Endothelial cell of umbilical vein (primary cell): Measurements from ENCODE around the gene ARHGEF28. TPM values are rescaled to one million over a fixed set of nuclear protein-coding genes. Genes with fewer than 3 reads are reported as not detected.

Experiments used
- BruUV-seq: library from RNA; stranded (reverse); fragments of 400-500 nt; replicated peaks from 2 replicates; lab custom pipeline; 2021; lab: Mats Ljungman, UMichigan
- CTCF ChIA-PET: fragments of 300-600, 350-600 bp; sonication (Branson Sonifier 250); formaldehyde crosslinking; loops from one replicate; lab custom pipeline; 2021; ENCODE audit warnings: antibody characterized with exemption, inconsistent platforms; lab: Charles Lee
- POLR2A ChIA-PET: fragments of 300-600, 350-600 bp; sonication (Branson Sonifier 250); formaldehyde crosslinking; loops from one replicate; lab custom pipeline; 2021; ENCODE audit warnings: antibody characterized with exemption, inconsistent platforms; lab: Charles Lee
- DNase-seq: peaks from one replicate; pipeline ENCODE4 v3.0.0-alpha.2; 2011; ENCODE audit warnings: low read depth, low spot score
- FAIRE-seq: peaks from 2 replicates; lab custom pipeline; 2011; peaks lifted over from hg19 to GRCh38; lab: Jason Lieb, UNC
- H2AFZ ChIP-seq: 2 replicates; pipeline ENCODE4 v1.6.0; 2012; ENCODE audit warnings: low read depth, low read length, control low read depth, inconsistent platforms
- H3K27ac ChIP-seq: 2 replicates; pipeline ENCODE4 v1.5.1; 2011; ENCODE audit warnings: low read depth, mild to moderate bottlenecking, control low read depth, low read length, moderate library complexity; ENCODE audit not compliant: insufficient read depth
- H3K27me3 ChIP-seq, 2 experiments: 2 replicates each; pipeline versions ENCODE4 v1.6.0 to v1.6.1; 2011; ENCODE audit warnings: low read length in 2 of 2, mixed read lengths in 1 of 2; ENCODE audit not compliant: control insufficient read depth in 2 of 2, insufficient read depth in 2 of 2
- H3K36me3 ChIP-seq, 2 experiments: 2 replicates in 1 of 2; 3 replicates in 1 of 2; pipeline ENCODE4 v1.5.1; 2011; ENCODE audit warnings: low read length in 2 of 2, mild to moderate bottlenecking in 1 of 2, moderate library complexity in 1 of 2; ENCODE audit not compliant: control insufficient read depth in 2 of 2, insufficient read depth in 2 of 2; ENCODE audit errors: extremely low read depth in 1 of 2
- H3K4me1 ChIP-seq: 3 replicates; pipeline ENCODE4 v1.5.1; 2011; ENCODE audit warnings: mild to moderate bottlenecking, low read length; ENCODE audit not compliant: control insufficient read depth, insufficient read depth; ENCODE audit errors: extremely low read depth
- H3K4me2 ChIP-seq: 2 replicates; pipeline ENCODE4 v1.6.1; 2011; ENCODE audit warnings: low read length, control low read depth, mixed read lengths; ENCODE audit not compliant: insufficient read depth
- H3K4me3 ChIP-seq, 3 experiments: fragments of 200-600 bp in 1 of 3; sonication (generic), shearing (Covaris generic) in 1 of 3; replicated peaks in 1 of 3; 2 replicates each; pipeline ENCODE4 v1.5.1; 2011 to 2016; ENCODE audit warnings: control low read depth in 3 of 3, low read length in 3 of 3, mild to moderate bottlenecking in 2 of 3, inconsistent platforms in 1 of 3, low read depth in 1 of 3, moderate library complexity in 1 of 3; ENCODE audit not compliant: insufficient read depth in 1 of 3
- H3K79me2 ChIP-seq: 2 replicates; pipeline ENCODE4 v1.6.0; 2012; ENCODE audit warnings: low read length, inconsistent platforms; ENCODE audit not compliant: control insufficient read depth, insufficient read depth
- H3K9ac ChIP-seq: replicated peaks from 2 replicates; pipeline ENCODE3; 2011; ENCODE audit warnings: low read length, control low read depth; ENCODE audit not compliant: insufficient read depth; ENCODE audit errors: extremely low read depth
- H3K9me1 ChIP-seq: replicated peaks from 3 replicates; pipeline ENCODE4 v1.6.0; 2011; ENCODE audit warnings: mild to moderate bottlenecking, low read length; ENCODE audit not compliant: control insufficient read depth, insufficient read depth; ENCODE audit errors: extremely low read depth
- H3K9me3 ChIP-seq: replicated peaks from 2 replicates; pipeline ENCODE4 v1.5.1; 2012; ENCODE audit warnings: low read length, inconsistent platforms; ENCODE audit not compliant: control insufficient read depth, insufficient read depth
- H4K20me1 ChIP-seq: replicated peaks from 2 replicates; pipeline ENCODE3; 2011; ENCODE audit warnings: mild to moderate bottlenecking, low read length; ENCODE audit not compliant: control insufficient read depth, insufficient read depth; ENCODE audit errors: extremely low read depth
- EZH2 ChIP-seq: IDR thresholded peaks from 2 replicates; pipeline ENCODE4 v1.6.1; 2012; ENCODE audit warnings: borderline replicate concordance, low read depth, mild to moderate bottlenecking, moderate library complexity, low read length, inconsistent platforms; ENCODE audit not compliant: severe bottlenecking
- FOS ChIP-seq: IDR thresholded peaks from 2 replicates; pipeline ENCODE4 v1.6.1; 2011; ENCODE audit warnings: mild to moderate bottlenecking, low read length, moderate library complexity, borderline replicate concordance; ENCODE audit not compliant: insufficient read depth
- GATA2 ChIP-seq: IDR thresholded peaks from 2 replicates; pipeline ENCODE4 v1.7.0; 2011; ENCODE audit warnings: low read depth, mild to moderate bottlenecking, moderate library complexity, mixed read lengths, low read length; ENCODE audit not compliant: insufficient read length, insufficient read depth
- JUN ChIP-seq: IDR thresholded peaks from 2 replicates; pipeline ENCODE4 v1.6.1; 2011; ENCODE audit warnings: borderline replicate concordance, low read depth; ENCODE audit not compliant: insufficient read length, insufficient read depth
- MYC ChIP-seq: IDR thresholded peaks from one replicate; pipeline ENCODE4 v1.6.1; 2011; ENCODE audit warnings: mild to moderate bottlenecking, low read depth, low read length
- POLR2A ChIP-seq: IDR thresholded peaks from 2 replicates; pipeline ENCODE4 v1.6.1; 2012; ENCODE audit warnings: low read depth, mild to moderate bottlenecking, control low read depth, low read length
- POLR2AphosphoS5 ChIP-seq: IDR thresholded peaks from 2 replicates; pipeline ENCODE4 v1.6.1; 2012; ENCODE audit warnings: low read depth, mild to moderate bottlenecking, control low read depth, low read length, moderate library complexity; ENCODE audit not compliant: insufficient read depth
- dilution Hi-C: fragments of 300-500 bp; cut with MboI; formaldehyde crosslinking; loops from one replicate; pipeline ENCODE4 v1.15.0; 2019; ENCODE audit warnings: low sequenced_read_pairs; ENCODE audit not compliant: extremely low pct_ligation_motif_present
- intact Hi-C: fragments of 100-400 bp; cut with micrococcal nuclease; formaldehyde crosslinking; loops from one replicate; pipeline ENCODE4 v1.10.0; 2022
- polyA plus RNA-seq, 4 experiments: library from polyadenylated mRNA; depleted of rRNA in 3 of 4; stranded (reverse) in 3 of 4; unstranded in 1 of 4; fragments of >200 nt; gene quantifications; 2 replicates each; pipeline versions ENCODE4 v1.2.1 to v1.2.3, GENCODE V29; 2011 to 2012; ENCODE audit warnings: missing spikeins in 1 of 4
- total RNA-seq: library from RNA; stranded (reverse); gene quantifications from 2 replicates; pipeline ENCODE4 v1.2.3, GENCODE V29; 2021
- TF ChIP-seq, protein P1 (sequence below): IDR thresholded peaks from 2 replicates; pipeline ENCODE4 v1.6.1; 2011; ENCODE audit not compliant: insufficient read depth, insufficient read length
- TF ChIP-seq, protein P2 (sequence below), 2 donors: IDR thresholded peaks; 1 replicate in 1 of 2; 2 replicates in 1 of 2; pipeline ENCODE4 v1.5.1; 2011; ENCODE audit warnings: low read length in 2 of 2, mild to moderate bottlenecking in 2 of 2, moderate library complexity in 2 of 2, control low read depth in 1 of 2, inconsistent platforms in 1 of 2, low read depth in 1 of 2; ENCODE audit not compliant: insufficient read depth in 1 of 2; ENCODE audit errors: extremely low read depth in 1 of 2

The ARHGEF28 gene
- total and polyA plus RNA-seq, 2 donors (not counting 3 experiments of a cell fraction or from before 2014, with no cell fraction given), result 29.5 to 108 TPM

DNA sequence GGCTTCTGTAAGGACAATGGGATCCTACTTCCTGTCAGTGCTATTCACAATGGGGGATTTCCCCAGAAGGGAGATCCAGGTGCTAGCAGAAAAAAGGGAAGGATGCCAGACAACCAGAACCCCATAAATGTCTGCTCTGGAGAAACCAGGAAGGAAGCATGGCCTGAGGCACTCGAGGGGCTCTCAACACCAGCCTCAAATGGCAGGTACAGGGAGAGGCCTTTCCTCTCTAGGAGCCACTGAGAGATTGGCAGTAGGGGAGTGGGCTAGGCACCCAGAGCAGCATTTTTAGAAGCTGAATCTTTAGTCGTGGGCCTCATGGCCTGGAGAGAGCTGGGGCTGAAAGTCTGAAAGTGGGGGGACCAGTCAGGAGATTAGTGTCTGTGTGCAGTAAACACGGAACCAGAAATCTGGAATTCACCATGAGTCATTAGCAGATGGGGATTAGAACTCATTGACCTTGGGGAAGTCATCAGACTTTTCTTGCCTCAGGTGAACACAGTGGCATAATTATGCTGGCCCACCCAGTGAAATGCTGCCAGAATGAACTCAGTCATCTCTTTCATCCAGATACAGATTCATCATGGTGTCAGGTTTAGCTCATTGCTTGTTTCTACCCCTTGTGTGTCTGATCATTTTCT is 28.3 kb downstream of the ARHGEF28 start:
- peaks cover 2 to 3% of the 10 kb centered on the region in 2 experiments for H3K36me3 ChIP-seq
- peaks cover 98% of the 10 kb centered on the region for H3K79me2 ChIP-seq
- no peak overlapping the region for H3K4me3 ChIP-seq
- ChIA-PET POLR2A (interaction anchor here (1.0 kb wide), 1 partner anchor 94 kb away, joined by 3 read pairs; no protein-coding TSS in a partner anchor), CTCF (interaction anchor here (0.7 to 2.0 kb wide), 8 partner anchors 9 to 63 kb away, joined by 3 to 8 read pairs (median 5); no protein-coding TSS in a partner anchor)
- peak overlapping the region; percentile 58 for H3K27ac ChIP-seq
- no peak for FAIRE-seq
- no peaks in the 10 kb centered on the region for H4K20me1 ChIP-seq
- intact Hi-C loops (no loop called here), dilution Hi-C loops (no loop called here)
- H3K4me2 ChIP-seq, result no peak overlapping the region
- no TSS peak for BruUV-seq
- H2AFZ ChIP-seq, result no peak overlapping the region
- TF ChIP-seq, protein P1, sequence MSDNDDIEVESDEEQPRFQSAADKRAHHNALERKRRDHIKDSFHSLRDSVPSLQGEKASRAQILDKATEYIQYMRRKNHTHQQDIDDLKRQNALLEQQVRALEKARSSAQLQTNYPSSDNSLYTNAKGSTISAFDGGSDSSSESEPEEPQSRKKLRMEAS, result peak; percentile 11
- TF ChIP-seq POLR2AphosphoS5, result no peak
- no peaks in the 10 kb centered on the region for H3K27me3 ChIP-seq
- DNase-seq, result peak; percentile 68
- no peaks in the 10 kb centered on the region for H3K9me3 ChIP-seq
- no peak overlapping the region for H3K9ac ChIP-seq
- H3K9me1 ChIP-seq, result no peaks in the 10 kb centered on the region
- peaks cover 31% of the 10 kb centered on the region for H3K4me1 ChIP-seq

DNA sequence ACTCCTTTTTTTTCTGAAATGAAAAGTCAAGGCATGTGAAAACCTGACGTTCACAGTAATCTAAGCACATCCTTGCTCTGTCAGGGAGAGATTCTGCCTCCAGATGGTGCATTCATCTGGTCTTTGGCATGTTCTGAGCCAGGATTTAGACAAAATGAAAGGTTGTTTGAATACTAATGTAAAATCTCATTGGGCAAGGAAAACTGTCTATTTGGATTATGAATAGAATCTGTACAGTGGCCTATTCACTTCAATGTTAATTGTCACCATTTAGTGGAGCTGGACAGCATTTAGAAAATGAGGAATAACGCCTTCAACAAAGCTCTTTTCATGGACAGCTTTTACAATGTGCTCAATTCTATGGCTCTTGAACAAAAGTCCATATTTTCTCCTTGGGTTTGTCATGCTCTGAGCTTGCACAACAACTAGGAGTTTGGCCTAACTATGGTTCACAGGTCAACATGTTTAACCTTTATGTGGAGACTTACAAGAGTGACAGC is 28.9 kb downstream of the ARHGEF28 start:
- peaks cover 31% of the 10 kb centered on the region for H3K4me1 ChIP-seq
- H3K27ac ChIP-seq, result peak overlapping the region; percentile 58
- ChIA-PET CTCF (interaction anchor here (0.7 to 1.8 kb wide), 7 partner anchors 8 to 64 kb away, joined by 3 to 8 read pairs (median 5); no protein-coding TSS in a partner anchor), POLR2A (interaction anchor here (1.0 kb wide), 1 partner anchor 93 kb away, joined by 3 read pairs; no protein-coding TSS in a partner anchor)
- no peaks in the 10 kb centered on the region for H3K9me3 ChIP-seq
- no TSS peak for BruUV-seq
- H4K20me1 ChIP-seq, result peaks cover 3% of the 10 kb centered on the region
- FAIRE-seq (no peak), DNase-seq (no peak)
- no peak overlapping the region for H2AFZ ChIP-seq
- intact Hi-C loops, result no loop called here
- TF ChIP-seq POLR2AphosphoS5 (no peak), GATA2 (no peak), MYC (no peak), JUN (no peak), POLR2A (no peak), FOS (no peak), EZH2 (no peak)
- TF ChIP-seq, protein P2, sequence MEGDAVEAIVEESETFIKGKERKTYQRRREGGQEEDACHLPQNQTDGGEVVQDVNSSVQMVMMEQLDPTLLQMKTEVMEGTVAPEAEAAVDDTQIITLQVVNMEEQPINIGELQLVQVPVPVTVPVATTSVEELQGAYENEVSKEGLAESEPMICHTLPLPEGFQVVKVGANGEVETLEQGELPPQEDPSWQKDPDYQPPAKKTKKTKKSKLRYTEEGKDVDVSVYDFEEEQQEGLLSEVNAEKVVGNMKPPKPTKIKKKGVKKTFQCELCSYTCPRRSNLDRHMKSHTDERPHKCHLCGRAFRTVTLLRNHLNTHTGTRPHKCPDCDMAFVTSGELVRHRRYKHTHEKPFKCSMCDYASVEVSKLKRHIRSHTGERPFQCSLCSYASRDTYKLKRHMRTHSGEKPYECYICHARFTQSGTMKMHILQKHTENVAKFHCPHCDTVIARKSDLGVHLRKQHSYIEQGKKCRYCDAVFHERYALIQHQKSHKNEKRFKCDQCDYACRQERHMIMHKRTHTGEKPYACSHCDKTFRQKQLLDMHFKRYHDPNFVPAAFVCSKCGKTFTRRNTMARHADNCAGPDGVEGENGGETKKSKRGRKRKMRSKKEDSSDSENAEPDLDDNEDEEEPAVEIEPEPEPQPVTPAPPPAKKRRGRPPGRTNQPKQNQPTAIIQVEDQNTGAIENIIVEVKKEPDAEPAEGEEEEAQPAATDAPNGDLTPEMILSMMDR (IDR thresholded peaks at IDR 0.05; ENCODE audit: extremely low read depth in 1 of 2, insufficient read depth in 1 of 2, low read depth in 1 of 2, low read length in 2 of 2), result no peak
- TF ChIP-seq, protein P1, result no peak
- no peak overlapping the region for H3K4me2 ChIP-seq
- no peak overlapping the region for H3K9ac ChIP-seq
- dilution Hi-C loops, result no loop called here
- peaks cover 2 to 3% of the 10 kb centered on the region in 2 experiments for H3K36me3 ChIP-seq
- H3K9me1 ChIP-seq, result no peaks in the 10 kb centered on the region
- H3K27me3 ChIP-seq, result no peaks in the 10 kb centered on the region
- H3K79me2 ChIP-seq, result peaks cover 98% of the 10 kb centered on the region
- no peak overlapping the region for H3K4me3 ChIP-seq
